Heart left ventricle (tissue), 13 donors: ENCODE results near the gene FTO.

Source experiments
- CTCF ChIP-seq, 12 donors: fragments of 200-600 bp; sonication (generic) in 4 of 12; IDR thresholded peaks; one replicate each; pipeline versions ENCODE4 v1.5.0 to v1.8.0; 2018 to 2022; ENCODE audit warnings: antibody characterized with exemption in 12 of 12, mild to moderate bottlenecking in 5 of 12
- POLR2A ChIP-seq, 2 donors: fragments of 450-650 bp; IDR thresholded peaks; one replicate each; pipeline ENCODE4 v1.6.1; 2017; ENCODE audit warnings: antibody characterized with exemption in 2 of 2, mild to moderate bottlenecking in 2 of 2, moderate library complexity in 2 of 2
- donor health status: ischemic (EF 13 %, LVEDD 7.1; RV severe dilation, severe dysfunction).
- donor health status: DM: no; HTN: yes; CAD: no.
- donor health status: DM: no; HTN: no; CAD: no.
- donor health status: ischemic (EF 25% LVEDD 6.9; RV normal size, moderate dysfunction).
- donor health status: ischemic (EF 25% LVEDD 5.7; RV mildly dilated, moderate dysfunction).
- donor health status: ischemic (EF 35%, LVEDD 5.7; RV mildly dilated, moderate dysfunction).
- donor health status: nonischemic (EF 11% LVEDD 7.7; RV severe dilation, severe dysfunction).
- donor health status: DM: yes; HTN: yes; CAD: no.
- donor health status: PGD.
- donor health status: ischemic (EF 29% LVEDD 5.4; RV normal size, mild dysfunction).
- donor health status: nonischemic (EF 23%, LVEDD 6.1; RV moderate dilation, normal function).

GRCh38 chr16:53693320-53693719 is 10.6 kb upstream of the FTO start:
- TF ChIP-seq POLR2A (IDR thresholded peaks at IDR 0.05) (no peak), CTCF (IDR thresholded peaks at IDR 0.05) (no peak)
